HG03064 (cell line): ENCODE data around the gene SLC22A17.

Experiments used
- ATAC-seq: cut with Tn5 transposase; IDR thresholded peaks from one replicate; pipeline ENCODE4 v1.9.1; 2021; ENCODE audit warnings: low read depth; ENCODE audit not compliant: unreplicated experiment

Gene SLC22A17

DNA sequence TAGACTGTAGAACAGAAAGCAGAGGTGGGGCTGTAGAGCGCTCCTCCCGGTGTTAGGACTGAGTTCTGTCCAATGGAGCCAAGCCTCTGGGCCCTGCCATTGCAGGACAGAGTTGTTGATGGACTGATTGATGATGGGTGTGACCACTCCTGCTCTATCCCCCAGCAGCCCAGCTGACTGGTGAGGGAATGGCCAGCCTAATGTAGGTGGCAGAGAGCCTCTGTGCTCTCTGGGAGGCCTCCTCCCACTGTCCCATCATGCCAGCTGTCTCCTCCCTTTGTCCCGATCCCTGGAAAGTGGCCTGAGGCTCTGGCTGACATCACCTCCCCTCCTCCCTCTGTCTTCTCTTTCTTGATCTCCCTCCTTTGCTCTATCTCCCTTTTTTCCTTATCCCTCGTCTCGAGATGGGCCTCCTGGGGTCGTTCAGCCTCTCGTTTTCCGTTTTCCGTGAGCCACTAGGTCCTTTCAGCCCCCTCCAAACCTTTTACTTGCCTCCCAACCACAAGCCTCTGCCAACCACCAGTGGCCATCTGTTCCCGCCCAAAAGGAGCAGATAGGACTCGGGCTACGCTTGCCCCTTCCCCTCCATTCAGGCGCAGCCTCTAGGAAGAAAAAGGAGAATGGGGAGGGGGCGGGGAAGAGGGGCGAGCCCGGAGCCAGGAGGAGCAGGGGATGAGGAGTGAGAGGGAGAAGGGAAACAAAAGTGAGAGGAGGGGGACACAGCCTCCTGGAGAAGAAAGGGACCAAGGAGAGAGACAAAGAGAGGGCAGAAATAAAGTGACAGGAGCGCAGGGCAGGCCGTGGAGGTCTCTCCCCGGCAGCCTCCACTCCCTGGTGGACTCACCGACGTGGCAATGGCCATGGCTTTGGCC is 11.7 kb upstream of the SLC22A17 start:
- ATAC-seq, result no peak

DNA sequence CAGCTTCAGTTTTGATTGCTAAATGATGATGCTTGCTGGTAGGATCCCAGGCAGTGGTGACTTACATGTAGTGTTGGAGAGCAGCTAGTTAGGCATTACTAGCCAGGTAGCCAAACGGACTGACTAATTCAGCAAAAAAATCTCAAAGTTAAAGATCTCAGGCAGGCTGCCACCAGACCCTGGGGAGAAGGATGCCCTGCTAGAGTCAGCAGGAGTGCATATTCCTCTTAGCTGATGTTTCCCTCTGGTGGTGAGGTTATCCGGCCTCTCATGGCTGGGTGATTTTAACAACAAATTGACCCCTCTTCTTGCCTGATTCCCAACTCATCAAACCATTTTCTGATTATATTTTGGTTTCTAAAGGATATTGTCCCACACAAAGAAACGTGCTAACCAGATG is 9.5 kb upstream of the SLC22A17 start:
- no peak for ATAC-seq

DNA sequence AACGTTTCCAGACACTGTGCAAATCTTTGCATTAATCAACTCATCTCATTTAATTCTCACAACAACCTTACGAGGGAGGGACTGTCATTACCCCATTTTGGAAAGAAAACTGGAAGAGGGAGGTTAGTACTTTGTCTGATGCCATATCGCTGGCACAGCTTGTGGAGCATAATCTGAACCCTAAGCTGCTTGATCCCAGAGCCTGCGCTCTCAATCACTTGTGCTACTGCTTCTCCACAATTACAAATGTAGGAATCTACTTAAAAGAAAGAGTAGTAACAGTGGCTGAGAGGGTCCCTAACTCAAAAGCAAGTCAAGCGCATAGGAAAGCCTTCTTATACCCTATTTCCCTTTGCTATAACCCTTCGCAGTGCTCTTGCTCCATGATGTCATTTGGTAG is 9.1 kb upstream of the SLC22A17 start:
- ATAC-seq, result no peak

DNA sequence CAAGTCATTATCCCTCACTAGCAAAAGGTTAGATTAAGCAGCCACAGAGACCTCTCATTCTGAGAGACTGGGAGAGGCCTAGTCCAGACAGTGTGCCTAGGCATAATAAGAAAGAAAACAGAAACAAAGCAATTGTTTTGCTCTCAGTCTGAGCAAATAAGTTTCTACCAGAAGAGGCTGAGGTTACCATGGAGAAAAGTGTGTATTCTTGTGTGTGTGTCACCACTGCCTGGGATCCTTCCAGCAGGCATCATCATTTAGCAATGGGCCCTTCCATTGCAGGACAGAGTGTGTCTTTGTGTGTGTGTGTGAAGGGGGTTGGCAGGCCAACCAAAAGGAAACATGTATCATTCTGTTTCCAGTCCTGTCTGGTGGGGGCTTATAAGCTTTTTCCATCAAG is 8.6 kb upstream of the SLC22A17 start:
- ATAC-seq, result no peak

DNA sequence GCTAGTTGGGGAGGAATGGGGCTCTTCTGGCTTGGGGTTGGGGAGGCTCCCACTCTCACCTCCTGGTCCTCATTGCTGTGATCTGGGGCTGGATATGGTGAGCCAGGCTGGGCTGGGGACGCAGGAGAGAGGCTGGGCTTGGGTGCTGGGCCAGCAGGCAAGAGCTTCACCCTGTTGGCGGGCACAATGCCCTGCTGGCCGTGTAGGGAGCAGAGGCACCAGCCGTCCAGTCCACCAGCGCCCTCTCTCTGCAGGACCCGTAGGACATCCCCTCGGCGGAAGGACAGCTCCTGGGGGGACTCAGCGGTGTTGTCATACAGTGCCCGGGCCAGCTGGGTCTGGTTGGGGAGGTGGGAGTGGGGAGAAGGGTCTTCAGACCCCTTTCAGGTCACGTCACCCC is 7.8 kb upstream of the SLC22A17 start:
- no peak for ATAC-seq

DNA sequence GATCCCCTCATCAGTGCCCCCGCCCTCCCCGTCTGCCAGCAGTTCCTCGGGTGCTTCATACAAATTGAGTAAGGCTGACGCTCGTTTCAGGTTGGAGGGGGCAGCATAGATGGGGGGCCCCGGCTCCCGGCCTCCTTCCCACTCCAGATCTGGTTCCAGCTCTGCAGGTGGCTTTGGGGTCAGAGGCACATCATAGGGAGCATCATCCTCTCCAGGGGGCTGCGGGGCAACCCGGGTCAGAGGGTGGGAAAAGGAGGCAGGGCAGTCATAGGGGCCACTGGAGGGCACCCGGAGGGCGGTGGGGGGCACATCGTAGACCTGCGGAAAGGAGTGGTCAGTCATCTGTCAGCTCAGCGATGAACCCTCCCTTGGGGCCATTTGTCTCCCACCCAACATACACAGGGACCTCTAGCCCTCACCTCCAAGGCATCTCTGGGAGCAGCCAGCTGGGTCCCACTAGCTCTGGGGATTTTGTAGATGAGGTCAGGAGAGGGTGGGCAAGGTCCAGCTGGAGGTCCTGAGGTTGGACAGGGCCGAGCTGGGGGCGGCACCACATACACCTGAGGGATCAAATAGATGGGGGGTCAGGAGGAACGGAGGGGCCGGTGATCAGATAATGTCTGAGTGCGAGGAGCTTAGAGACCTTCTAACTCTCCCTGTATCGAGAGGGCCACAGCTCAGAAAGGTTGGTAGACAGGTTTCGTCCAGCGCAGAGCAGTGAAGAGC is 7.2 kb upstream of the SLC22A17 start:
- no peak for ATAC-seq

DNA sequence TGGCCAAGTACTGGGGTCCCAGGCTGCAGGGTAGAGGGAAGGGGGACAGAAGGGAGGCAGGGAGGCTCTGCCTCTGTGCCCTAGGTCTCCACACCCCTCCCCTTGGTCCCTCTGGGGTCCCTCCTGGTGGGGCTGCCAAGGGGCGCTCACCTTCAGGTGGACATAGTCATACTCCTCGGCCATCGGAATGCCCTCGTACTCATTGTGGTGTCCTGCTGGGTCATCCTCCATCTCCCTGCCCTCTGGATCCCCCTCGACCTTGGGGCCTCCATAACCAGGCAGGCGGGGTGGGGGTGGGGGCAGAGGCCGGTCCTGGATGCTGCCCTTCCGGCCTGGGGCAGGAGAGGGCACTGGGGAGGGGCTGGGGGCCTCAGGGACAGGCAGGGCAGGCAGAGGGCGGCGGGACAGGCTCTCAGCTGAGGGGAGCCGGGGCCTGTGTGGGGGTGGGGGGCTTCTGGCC is 6.5 kb upstream of the SLC22A17 start:
- ATAC-seq, result no peak

DNA sequence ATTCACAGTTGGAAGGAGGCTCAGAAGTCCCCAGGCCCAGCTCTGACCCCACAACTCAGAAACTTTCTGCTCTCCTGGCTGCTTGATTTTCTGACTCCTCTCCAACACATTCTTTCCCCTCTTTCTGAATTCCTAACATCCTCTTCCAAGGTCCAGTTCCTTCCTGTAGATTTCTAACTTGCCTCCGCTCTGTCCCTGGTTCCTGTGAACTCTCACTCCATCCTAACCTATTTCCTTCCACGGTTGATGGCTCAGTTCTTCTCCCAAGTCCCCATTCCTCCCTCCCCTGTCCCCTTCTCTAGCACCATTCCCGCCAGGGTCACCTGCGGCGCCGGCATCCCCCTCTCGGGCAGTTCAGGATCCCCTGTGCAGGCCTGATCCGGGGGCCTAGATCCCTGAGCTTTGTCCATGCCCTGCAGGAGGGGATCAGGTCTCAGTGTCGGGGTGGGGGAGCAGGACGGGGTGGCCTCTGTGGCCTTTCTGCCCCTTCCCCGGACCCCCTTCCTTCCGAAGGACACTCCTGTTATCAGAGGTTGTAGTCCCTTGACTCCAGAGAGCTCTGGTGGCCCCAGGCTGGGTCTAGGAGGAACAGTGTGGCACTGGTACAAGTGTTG is 6.0 kb upstream of the SLC22A17 start:
- no peak for ATAC-seq

DNA sequence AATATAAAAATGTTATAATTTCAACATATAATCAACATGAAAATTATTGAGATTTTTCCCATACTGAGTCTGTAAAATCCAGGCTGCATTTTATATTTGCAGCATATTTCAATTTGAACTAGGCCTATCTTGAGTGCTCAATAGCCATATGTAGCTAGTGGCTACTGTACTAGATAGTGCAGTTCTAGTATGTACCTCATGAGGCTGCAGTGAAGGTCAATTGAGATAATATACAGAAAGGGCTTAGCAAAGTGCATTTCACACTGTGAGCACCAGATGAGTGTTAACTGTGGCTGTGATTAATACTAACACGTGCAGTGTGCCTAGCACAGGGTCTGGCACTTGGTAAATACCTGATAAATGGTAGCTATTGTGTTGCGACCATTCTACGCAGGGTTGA is 5.4 kb upstream of the SLC22A17 start:
- no peak for ATAC-seq

DNA sequence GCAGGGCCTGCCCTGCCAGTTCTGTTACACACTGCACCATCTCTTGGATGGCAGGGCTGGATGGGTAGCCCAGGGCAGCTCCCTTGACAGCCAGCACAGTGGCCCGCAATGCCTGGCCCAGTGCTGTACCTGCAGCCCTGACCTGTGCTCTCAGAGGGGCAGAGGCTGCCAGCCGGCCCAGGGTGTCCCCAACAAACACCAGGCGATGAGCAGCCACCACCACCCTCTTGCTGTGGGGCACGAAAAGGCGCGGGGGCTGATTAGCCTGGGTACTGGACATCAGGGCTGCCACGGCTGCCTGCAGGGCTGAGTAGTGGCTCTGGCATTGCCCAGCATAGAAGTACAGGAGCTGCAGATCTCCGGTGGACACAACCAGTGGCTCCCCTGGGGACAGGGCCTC is 4.6 kb upstream of the SLC22A17 start:
- no peak for ATAC-seq

DNA sequence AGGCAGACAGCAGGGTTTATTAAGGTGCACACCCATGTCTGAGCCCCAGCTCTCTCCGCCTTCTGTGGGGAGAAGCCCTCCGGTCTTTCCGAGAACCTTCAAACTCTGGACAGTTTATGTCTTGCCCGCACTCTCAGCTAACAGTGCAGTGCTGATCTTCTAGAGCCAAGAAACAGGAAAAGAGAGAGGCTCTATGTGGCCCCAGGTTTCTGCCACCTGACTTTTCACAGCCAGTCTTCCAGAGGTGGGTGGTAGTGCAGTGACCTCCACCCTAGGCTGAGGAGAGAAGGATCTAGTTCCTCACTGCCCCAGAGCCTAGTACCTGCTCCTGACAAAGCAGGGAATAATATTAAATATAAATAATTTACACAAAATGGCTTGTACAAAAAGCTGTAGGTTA is 4.0 kb upstream of the SLC22A17 start:
- ATAC-seq, result no peak

DNA sequence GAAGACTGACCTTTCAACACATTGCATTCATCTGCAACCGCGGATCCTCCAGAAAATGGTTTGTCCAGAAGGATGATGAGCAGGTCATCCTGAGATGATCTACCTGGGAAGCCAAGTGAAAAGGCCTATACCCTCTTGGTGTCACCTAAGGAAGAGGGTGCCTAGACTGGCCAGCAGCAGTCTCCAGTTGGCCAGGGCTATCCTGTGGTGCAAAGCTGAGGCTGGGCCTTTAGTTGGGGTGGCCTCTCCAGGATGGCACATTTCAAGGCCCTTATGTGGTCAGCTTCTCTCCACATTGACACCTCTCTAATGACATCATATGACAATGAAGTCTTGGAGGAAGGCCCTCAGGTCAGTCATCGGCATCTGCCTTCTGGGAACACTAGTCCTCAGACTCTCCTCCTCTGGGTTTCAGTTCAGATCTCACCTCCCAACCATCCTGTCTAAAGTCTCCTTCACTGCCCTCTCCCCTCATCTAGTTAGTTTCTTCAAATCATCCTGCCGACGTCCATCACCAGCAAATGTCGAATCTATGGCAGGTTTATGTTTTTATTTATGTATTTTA is 3.3 kb upstream of the SLC22A17 start:
- ATAC-seq, result no peak

DNA sequence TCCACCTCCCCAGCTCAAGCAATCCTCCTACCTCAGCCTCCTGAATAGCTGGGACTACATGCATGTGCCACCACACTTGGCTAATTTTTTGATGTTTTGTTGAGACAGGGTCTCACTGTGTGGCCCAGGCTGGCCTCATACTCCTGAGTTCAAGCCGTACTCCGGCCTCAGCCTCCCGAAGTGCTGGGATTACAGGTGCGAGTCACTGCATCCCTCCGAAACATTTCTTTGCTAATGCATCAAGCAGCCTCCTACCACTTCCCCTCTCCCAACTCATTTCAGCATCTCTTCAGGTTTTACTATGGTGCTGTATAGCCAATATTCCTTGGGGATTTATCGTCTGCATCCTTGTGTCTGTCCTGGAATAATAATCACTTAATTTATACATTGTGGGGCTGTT is 2.3 kb upstream of the SLC22A17 start:
- ATAC-seq, result no peak

DNA sequence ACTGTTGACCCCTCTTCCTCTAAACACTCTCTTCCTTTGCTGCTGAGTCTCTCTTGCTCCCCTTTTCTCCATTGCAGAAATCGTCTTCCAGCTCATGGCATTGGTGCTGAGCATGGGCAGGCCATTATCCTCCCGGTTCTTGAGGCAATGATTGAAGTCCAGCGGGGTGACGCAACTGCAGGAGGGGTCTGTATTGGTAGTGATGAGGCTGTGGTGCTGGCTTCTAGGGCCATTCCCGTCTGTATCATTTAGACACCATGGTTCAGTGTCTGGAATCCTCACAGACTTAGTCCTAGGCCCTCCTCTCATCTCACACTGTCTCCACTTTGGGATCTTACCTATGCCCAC is 720 bp upstream of the SLC22A17 start:
- no peak for ATAC-seq

DNA sequence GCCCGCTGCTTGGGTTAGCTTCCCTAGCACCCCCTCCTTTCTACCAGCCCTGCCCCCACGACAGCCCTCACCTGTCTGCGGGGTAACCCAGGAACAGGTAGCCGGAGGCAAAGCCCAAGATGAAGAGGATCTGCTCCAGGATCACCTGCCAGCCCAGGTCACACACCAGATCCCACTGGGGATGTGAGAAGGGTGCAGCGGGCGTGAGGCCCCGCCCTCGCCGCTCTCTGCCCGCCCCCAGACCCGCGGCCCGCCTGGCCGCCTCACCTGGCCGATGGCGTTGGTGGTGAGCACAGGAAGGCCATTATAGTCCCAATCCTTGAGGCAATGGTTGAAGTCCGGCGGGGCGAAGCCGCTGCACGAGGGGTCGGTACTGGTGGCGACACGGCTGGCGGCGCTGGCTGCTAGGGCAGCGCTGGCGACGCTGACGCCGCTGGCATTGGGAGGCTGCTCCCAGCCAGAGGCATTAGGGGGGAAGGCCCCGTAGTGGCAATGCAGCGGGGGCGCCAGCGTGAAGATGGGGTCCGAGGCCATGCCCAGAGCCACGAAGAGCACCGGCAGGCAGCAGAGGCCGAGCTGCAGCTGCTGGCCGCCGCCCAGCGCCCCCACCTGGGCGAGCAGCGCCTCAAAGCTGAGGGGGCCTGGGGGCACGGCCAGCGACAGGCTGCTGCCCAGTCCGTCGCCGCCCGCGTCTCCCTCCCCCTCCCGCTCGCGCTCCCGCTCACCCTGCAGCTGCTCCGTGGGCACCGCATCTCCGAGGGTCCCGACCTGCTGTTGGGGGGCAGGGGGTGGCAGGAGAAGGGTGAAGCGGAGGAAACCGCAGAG is 794 bp downstream of the SLC22A17 start:
- no peak for ATAC-seq

DNA sequence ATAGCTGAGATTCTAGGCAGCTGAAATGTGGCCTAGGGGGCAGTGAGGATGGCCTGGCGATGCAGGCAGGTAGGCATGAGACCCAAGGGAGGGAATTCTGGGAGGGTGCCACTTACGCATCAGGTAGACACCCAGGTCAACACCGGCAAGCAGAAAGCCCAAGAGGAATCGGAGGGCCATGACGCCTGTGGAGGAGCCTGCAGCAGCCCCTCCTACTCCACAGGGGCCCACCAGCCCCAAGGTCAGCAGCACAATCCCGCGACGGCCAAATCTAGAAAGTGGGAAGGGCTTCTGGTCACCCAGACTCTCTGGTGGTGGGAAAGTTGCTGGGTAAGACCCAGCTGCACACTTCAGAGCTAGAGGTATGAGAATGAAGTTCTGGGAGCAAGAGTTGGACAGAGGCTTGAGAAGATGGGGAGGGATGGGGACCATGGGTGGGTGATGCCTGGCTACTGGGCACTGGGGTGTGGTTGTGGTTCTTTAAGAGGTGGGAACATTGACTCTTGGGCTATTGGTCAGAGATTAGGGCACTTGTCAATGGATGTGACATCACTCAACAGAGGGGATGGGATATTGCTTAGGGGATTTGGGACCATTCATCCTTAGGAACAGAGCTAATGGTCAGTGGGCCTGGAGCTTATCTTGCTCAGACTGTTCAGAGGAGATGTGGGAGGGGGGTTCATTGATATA is 3.4 kb downstream of the SLC22A17 start:
- ATAC-seq, result no peak

DNA sequence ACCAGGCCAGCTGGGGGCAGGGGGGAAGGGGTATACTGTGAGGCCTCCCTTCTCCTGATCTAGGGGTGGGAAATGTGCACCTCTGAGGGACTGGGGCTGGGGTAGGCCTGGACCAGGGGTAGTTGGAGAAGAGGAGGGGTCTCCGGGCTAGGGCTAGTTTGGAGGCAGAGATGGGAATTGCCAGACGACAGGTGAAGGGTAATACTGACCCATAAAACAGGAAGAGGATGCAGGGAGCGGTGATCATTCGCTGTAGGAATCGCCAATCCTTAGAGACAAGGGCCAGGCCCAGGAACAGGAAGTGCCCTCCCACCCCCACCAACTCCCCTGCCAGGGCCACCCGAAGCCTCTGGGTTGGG is 4.4 kb downstream of the SLC22A17 start:
- no peak for ATAC-seq

DNA sequence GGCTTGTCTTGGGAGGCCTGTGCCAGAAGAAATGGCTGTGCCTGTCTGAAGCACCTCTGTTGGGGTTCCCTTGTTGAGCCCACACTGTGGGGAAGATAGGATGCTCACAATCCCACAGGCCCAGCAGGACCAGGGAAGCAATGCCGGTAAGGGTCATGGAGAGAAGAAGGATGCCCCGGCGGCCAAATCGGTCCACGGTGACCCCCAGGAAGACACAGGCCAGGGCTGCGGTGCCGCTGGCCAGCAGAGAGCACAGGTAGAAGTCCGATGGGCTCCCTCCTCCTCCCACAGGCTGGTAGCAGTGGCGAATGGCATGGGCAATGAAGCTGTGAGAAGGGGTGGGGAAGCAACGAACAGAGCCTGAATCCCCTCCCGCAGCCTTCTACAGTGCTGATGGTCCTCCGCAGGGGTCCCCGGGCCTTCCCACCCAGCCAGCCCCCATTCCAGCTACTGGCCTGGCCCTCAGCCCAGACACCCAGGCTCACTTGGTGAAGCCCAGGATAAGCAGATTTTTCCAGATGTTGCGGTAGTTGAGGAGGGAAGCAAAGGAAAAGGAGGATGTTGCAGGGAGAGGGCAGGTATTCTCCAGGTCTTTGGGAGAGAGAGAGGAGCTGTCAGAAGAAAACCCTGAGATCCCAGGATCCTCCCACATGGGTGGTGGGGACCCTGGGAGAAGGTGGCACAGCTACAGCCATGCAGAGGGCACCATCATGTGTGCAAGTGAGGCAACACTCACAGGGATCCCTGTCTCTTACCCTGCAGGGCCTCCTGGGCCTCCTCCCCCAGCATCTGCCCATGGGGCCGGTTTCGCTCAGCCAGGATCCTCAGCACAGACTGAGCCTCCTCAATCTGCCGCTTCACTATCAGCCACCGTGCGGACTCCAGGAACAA is 5.0 kb downstream of the SLC22A17 start:
- ATAC-seq, result no peak
